GM10266 (cell line): ENCODE data around the gene HSPG2.
"Not testable (repeated sequence)": the region's sequence is repeated elsewhere in the genome, so short reads cannot be mapped to it uniquely, and the experiment has no call there.

Experiments
- DNase-seq: peaks from one replicate; pipeline ENCODE4 v3.0.0; 2012; ENCODE audit errors: extremely low spot score
- CTCF ChIP-seq: IDR thresholded peaks from 2 replicates; pipeline ENCODE4 v1.5.1; 2012; ENCODE audit warnings: mild to moderate bottlenecking, low read depth; ENCODE audit not compliant: control insufficient read depth, insufficient read depth; ENCODE audit errors: missing control alignments

Gene HSPG2

GRCh38 chr1:21804536-21804935 lies 132.6 kb downstream of the HSPG2 start:
- no peak for DNase-seq
- no peak for TF ChIP-seq CTCF

GRCh38 chr1:21801100-21801499 lies 136.0 kb downstream of the HSPG2 start:
- TF ChIP-seq CTCF, result no peak
- DNase-seq, result no peak

GRCh38 chr1:21799730-21800129 lies 137.4 kb downstream of the HSPG2 start:
- no peak for TF ChIP-seq CTCF
- DNase-seq, result no peak

GRCh38 chr1:21795075-21795474 lies 142.0 kb downstream of the HSPG2 start:
- DNase-seq, result no peak
- no peak for TF ChIP-seq CTCF

- DNase-seq, result no peak
- TF ChIP-seq CTCF, result no peak
These were observed 142.5 kb downstream of the HSPG2 start for GRCh38 chr1:21794656-21795055.

- TF ChIP-seq CTCF, result no peak
- DNase-seq, result no peak
These were observed 144.0 kb downstream of the HSPG2 start for GRCh38 chr1:21793104-21793503.

- DNase-seq, result no peak
- TF ChIP-seq CTCF, result no peak
These were observed 150.5 kb downstream of the HSPG2 start for GRCh38 chr1:21786640-21787039.

GRCh38 chr1:21785764-21786163 lies 151.3 kb downstream of the HSPG2 start:
- not testable (repeated sequence) for DNase-seq
